ENCODE results near the gene NUPR1. TPM values are rescaled to one million over a fixed set of nuclear protein-coding genes. Genes with fewer than 3 reads are reported as not detected.

NUPR1 gene
- total and polyA plus RNA-seq, 2 of the 13 experiments (the other 11 are each of a cell fraction or from before 2014, with no cell fraction given), result 18.0 to 25.6 TPM

DNA sequence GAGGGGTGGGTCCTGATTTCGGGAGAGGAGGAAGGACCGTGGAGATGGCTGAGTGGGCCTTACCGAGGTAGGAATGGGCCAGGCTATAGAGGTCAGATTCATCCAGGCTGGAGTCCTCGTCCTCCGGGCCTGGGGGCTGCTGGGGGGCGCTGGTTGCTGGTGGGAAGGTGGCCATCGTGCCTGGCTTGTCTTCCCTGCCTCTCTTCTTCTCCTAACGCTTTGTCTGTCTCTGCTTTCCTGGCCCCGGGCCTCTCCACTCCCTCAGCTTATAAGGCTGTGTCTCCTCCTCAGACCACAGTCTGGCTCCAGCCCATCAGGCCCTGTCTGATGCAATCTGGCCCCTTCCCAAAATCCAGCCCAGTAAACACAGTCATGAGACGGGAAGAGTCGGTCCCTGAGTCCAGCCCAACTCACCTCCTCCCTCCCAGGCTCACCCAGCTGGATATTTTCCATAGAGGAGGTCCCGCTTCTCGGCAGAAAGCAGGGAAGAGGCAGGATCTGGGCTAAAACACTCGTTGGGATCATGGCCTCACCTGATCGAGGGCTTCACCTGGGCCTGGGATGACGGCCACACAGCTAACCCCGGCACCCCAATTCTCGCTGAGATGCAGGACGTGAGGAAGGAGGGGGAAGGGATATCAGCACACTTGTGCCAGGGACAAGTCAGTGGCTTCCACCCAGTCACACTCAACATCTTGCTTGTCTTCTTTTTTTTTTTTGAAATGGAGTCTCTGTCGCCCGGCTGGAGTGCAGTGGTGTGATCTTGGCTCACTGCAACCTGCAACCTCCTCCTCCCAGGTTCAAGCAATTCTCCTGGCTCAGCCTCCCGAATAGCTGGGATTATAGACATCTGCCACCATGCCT lies at the start of gene NUPR1 (continued):
- TF ChIP-seq HMGXB4 (CRISPR knock-in tag; IDR thresholded peaks at IDR 0.05; ENCODE audit: borderline replicate concordance in 1 of 2, low read depth in 1 of 2) (peak in 1 of 2 experiments; percentile 22; a peak in 2 of 4 replicates), SRY (CRISPR knock-in tag; IDR thresholded peaks at IDR 0.05) (0 out of 2 replicates have a peak, but pooled peaks have one; percentile 51), ZFP36 (IDR thresholded peaks at IDR 0.05; ENCODE audit: borderline replicate concordance, low read depth, low read length, partially characterized antibody) (no peak), TGIF2 (CRISPR knock-in tag; IDR thresholded peaks at IDR 0.05) (peak; percentile 70), SMARCE1 (IDR thresholded peaks at IDR 0.05; ENCODE audit: borderline replicate concordance) (no peak), MTF1 (CRISPR knock-in tag; IDR thresholded peaks at IDR 0.05) (no peak), ZNF10 (CRISPR knock-in tag; IDR thresholded peaks at IDR 0.05; ENCODE audit: borderline replicate concordance, low read depth) (no peak), NFRKB (IDR thresholded peaks at IDR 0.05) (no peak), CBX2 (IDR thresholded peaks at IDR 0.05; ENCODE audit: low read depth, low read length) (no peak), CBX2 (CRISPR knock-in tag; IDR thresholded peaks at IDR 0.05; ENCODE audit: low read depth) (no peak), BCL6 (CRISPR knock-in tag; IDR thresholded peaks at IDR 0.05) (peak; percentile 82), HBP1 (CRISPR knock-in tag; IDR thresholded peaks at IDR 0.05; ENCODE audit: low read depth) (no peak), ZNF160 (CRISPR knock-in tag; IDR thresholded peaks at IDR 0.05) (peak; percentile 48; the same call in 1 of the 2 replicates), AHR (CRISPR knock-in tag; IDR thresholded peaks at IDR 0.05) (0 out of 2 replicates have a peak, but pooled peaks have one; percentile 27), ZNF282 (IDR thresholded peaks at IDR 0.05; ENCODE audit: partially characterized antibody) (no peak)
- TF ChIP-seq, protein P1, sequence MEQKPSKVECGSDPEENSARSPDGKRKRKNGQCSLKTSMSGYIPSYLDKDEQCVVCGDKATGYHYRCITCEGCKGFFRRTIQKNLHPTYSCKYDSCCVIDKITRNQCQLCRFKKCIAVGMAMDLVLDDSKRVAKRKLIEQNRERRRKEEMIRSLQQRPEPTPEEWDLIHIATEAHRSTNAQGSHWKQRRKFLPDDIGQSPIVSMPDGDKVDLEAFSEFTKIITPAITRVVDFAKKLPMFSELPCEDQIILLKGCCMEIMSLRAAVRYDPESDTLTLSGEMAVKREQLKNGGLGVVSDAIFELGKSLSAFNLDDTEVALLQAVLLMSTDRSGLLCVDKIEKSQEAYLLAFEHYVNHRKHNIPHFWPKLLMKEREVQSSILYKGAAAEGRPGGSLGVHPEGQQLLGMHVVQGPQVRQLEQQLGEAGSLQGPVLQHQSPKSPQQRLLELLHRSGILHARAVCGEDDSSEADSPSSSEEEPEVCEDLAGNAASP (CRISPR knock-in tag; IDR thresholded peaks at IDR 0.05; ENCODE audit: borderline replicate concordance), result peak; percentile 31; the same call in 1 of the 2 replicates
- TF ChIP-seq, protein P2, sequence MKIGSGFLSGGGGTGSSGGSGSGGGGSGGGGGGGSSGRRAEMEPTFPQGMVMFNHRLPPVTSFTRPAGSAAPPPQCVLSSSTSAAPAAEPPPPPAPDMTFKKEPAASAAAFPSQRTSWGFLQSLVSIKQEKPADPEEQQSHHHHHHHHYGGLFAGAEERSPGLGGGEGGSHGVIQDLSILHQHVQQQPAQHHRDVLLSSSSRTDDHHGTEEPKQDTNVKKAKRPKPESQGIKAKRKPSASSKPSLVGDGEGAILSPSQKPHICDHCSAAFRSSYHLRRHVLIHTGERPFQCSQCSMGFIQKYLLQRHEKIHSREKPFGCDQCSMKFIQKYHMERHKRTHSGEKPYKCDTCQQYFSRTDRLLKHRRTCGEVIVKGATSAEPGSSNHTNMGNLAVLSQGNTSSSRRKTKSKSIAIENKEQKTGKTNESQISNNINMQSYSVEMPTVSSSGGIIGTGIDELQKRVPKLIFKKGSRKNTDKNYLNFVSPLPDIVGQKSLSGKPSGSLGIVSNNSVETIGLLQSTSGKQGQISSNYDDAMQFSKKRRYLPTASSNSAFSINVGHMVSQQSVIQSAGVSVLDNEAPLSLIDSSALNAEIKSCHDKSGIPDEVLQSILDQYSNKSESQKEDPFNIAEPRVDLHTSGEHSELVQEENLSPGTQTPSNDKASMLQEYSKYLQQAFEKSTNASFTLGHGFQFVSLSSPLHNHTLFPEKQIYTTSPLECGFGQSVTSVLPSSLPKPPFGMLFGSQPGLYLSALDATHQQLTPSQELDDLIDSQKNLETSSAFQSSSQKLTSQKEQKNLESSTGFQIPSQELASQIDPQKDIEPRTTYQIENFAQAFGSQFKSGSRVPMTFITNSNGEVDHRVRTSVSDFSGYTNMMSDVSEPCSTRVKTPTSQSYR (CRISPR knock-in tag; IDR thresholded peaks at IDR 0.05; ENCODE audit: borderline replicate concordance), result no peak
- TF ChIP-seq, protein P3, sequence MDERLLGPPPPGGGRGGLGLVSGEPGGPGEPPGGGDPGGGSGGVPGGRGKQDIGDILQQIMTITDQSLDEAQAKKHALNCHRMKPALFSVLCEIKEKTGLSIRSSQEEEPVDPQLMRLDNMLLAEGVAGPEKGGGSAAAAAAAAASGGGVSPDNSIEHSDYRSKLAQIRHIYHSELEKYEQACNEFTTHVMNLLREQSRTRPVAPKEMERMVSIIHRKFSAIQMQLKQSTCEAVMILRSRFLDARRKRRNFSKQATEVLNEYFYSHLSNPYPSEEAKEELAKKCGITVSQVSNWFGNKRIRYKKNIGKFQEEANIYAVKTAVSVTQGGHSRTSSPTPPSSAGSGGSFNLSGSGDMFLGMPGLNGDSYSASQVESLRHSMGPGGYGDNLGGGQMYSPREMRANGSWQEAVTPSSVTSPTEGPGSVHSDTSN (CRISPR knock-in tag; IDR thresholded peaks at IDR 0.05), result no peak; the same call in 1 of the 2 replicates
